GM18858 (cell line): ENCODE results near the gene PCDHGC3.

Experiments
- ATAC-seq: cut with Tn5 transposase; IDR thresholded peaks from one replicate; pipeline ENCODE4 v1.9.1; 2021; ENCODE audit not compliant: unreplicated experiment

Gene PCDHGC3

GRCh38 chr5:141519605-141520565 lies 44.1 kb downstream of the PCDHGC3 start:
- ATAC-seq, result no peak

GRCh38 chr5:141521244-141521781 lies 45.5 kb downstream of the PCDHGC3 start:
- ATAC-seq, result no peak

DNA sequence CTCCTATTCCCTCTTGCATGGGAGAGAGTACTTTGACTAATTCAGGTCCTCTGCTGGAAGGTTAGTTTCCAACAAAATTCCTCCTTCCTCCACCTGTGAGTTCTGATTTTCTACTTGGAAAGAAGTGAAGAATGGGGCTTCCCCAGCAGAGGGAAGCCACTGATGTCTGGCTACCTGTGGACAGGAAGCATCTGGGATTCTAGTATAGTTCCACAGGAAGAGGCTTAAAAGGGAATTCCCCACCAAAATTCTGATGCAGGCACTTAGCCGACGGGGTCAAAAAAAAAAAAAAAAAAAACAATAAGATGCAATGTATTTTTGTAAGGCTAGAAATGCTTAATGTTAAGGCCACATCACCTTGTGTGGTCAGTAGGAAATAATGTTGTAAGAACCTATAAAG lies 46.5 kb downstream of the PCDHGC3 start:
- no peak for ATAC-seq

- ATAC-seq, result no peak
Measured at GRCh38 chr5:141523991-141524390, 48.2 kb downstream of the PCDHGC3 start.

- peak; percentile 40 for ATAC-seq
Measured at GRCh38 chr5:141524604-141525597, 49.1 kb downstream of the PCDHGC3 start.

DNA sequence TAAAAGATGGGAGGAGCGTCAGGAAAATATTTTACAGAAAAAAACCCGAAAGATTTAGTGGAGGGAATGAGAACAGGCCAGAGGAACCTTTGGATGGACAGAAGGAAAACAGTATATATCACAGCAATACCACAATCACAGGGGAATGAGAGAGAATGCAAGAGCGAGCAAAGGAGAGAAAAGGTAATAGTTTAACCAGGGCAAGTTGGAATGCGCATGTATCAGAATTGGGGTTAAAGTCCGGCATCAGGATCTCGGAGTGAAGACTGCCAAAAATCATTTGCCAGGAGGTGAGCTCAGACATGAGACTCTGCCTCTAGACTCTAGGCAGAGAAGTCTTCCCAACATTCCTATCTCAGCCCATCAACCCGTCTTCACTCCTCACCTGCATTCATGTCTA lies 49.9 kb downstream of the PCDHGC3 start:
- no peak for ATAC-seq

DNA sequence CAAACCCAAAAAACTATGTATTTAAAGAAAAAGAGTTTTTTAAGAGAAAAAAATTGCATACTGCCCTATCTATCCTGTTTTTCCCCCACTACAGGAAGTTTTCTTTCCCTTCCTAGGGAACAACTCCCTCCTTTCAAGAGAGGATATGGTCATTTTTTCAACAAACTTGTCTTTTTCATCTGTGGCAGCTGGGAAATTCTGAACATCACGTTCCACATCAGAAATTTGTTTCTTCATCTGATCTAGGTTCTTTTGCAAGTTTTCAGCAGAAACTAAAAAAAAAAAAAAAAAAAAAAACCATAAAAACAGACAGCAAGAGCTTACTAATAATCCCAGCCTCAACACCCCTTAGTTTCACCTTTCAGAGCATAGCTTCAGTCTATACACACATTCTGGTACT lies 51.7 kb downstream of the PCDHGC3 start:
- ATAC-seq, result no peak
